ENCODE results near the gene LRRC56.
"Not testable (repeated sequence)": the region's sequence is repeated elsewhere in the genome, so short reads cannot be mapped to it uniquely, and the experiment has no call there.

The LRRC56 gene

GRCh38 chr11:573146-573759 is 35.9 kb downstream of the LRRC56 start:
- no peak for DNase-seq (ENCODE audit: extremely low read depth in 1 of 2, low read depth in 1 of 2)

- DNase-seq (ENCODE audit: extremely low read depth in 1 of 2, low read depth in 1 of 2), result not testable (repeated sequence)
These were observed 36.8 kb downstream of the LRRC56 start for GRCh38 chr11:574031-574570.

GRCh38 chr11:574632-575312 is 37.4 kb downstream of the LRRC56 start:
- DNase-seq (ENCODE audit: extremely low read depth in 1 of 2, low read depth in 1 of 2), result no peak

DNA sequence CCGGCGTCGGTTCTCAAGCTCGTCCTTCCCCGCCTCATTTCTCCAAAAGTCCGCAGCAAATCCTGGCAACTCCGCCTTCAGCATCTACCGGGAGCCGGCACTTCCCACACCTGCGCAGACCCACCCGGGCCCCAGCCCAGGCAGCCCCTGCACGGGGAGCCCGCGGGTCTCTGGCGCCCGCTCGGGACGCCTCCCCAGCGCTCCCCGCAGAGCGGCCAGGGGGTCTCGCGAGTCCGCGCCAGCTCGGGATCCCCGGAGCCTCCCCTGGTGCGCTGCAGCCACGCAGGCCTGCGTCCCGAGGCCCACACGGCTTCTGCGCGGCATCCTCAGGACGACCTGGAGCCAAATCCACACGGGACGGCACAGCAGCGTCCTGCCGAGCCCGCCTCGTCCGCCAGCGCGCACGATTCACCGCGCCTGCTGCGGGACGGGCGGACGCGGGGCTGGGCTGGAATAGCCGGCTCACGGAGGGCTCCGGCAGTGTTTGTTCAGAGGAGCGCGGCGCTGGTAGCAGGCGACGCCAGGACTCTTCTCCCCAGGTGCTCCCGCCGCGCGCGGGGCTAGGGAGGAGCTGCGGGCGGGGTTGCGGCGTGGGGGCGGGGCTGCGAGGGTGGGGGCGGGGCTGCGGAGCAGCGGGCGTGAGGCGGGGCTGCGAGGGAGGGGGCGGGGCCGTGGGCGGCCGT is 38.1 kb downstream of the LRRC56 start:
- DNase-seq (ENCODE audit: extremely low read depth in 1 of 2, low read depth in 1 of 2), result no peak

- peak; percentile 85 to 92 for DNase-seq (ENCODE audit: extremely low read depth in 1 of 2, low read depth in 1 of 2)
These were observed 38.9 kb downstream of the LRRC56 start, which contains the start of gene PHRF1 for GRCh38 chr11:575996-576768. Gene PHRF1, plus strand, starts transcription at chr11:576470. Its CDS starts 5,043 bp downstream, at chr11:581513.

- no peak for DNase-seq (ENCODE audit: extremely low read depth in 1 of 2, low read depth in 1 of 2)
These were observed 39.7 kb downstream of the LRRC56 start for GRCh38 chr11:576811-577610.

DNA sequence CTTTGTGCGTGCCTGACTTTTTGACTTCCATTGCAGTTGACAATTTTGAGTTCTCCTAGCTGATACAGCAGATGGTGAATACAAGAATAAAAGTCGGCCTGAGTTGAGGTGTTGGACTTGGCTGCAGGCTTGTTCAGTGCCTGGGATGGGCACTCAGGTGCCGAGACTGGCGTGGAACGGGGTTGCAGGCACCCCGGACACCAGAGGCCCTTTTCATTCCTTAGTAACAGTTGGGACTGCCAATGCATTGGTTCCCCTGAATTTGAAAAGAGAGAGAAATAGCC is 40.2 kb downstream of the LRRC56 start:
- no peak for DNase-seq (ENCODE audit: extremely low read depth in 1 of 2, low read depth in 1 of 2)

- no peak for DNase-seq (ENCODE audit: extremely low read depth in 1 of 2, low read depth in 1 of 2)
These were observed 41.1 kb downstream of the LRRC56 start for GRCh38 chr11:578276-579035.

GRCh38 chr11:579830-580601 is 42.7 kb downstream of the LRRC56 start:
- no peak for DNase-seq (ENCODE audit: extremely low read depth in 1 of 2, low read depth in 1 of 2)

DNA sequence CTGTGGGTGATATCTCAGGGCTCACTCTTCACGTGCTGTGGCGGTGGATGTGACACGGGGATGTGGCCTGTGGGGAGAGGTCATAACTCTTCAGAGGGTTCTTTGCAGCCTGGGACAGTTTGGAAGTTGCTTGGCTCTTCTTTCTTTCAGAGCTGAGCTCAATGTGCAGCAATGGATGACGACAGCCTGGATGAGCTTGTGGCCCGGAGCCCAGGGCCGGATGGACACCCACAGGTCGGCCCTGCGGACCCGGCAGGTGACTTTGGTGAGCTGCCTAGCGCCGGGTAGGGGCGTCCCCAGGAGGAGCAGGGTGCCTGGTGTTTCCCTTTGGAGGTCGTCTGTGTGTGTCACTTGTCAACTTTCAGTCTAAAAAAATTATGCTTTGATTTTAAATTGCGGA is 44.0 kb downstream of the LRRC56 start:
- DNase-seq (ENCODE audit: extremely low read depth in 1 of 2, low read depth in 1 of 2), result no peak

DNA sequence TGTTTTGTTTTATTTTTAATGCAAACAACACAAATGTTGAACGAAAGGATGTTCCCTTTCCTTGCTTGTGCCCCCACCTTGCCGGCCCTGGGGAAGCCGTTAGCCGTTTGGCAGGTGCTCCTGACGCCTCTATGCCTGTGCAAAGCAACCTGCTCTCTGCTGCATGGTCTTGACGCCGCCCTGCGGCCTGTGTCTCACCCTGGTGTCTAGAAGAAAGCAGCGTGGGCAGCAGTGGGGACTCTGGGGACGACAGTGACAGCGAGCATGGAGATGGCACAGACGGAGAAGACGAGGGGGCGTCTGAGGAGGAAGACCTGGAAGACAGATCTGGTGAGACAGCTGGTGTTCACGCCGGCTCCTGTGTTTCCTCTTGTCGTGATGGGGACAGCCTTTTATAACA is 44.4 kb downstream of the LRRC56 start:
- DNase-seq (ENCODE audit: extremely low read depth in 1 of 2, low read depth in 1 of 2), result no peak

GRCh38 chr11:584287-584686 is 47.0 kb downstream of the LRRC56 start:
- DNase-seq (ENCODE audit: extremely low read depth in 1 of 2, low read depth in 1 of 2), result no peak

DNA sequence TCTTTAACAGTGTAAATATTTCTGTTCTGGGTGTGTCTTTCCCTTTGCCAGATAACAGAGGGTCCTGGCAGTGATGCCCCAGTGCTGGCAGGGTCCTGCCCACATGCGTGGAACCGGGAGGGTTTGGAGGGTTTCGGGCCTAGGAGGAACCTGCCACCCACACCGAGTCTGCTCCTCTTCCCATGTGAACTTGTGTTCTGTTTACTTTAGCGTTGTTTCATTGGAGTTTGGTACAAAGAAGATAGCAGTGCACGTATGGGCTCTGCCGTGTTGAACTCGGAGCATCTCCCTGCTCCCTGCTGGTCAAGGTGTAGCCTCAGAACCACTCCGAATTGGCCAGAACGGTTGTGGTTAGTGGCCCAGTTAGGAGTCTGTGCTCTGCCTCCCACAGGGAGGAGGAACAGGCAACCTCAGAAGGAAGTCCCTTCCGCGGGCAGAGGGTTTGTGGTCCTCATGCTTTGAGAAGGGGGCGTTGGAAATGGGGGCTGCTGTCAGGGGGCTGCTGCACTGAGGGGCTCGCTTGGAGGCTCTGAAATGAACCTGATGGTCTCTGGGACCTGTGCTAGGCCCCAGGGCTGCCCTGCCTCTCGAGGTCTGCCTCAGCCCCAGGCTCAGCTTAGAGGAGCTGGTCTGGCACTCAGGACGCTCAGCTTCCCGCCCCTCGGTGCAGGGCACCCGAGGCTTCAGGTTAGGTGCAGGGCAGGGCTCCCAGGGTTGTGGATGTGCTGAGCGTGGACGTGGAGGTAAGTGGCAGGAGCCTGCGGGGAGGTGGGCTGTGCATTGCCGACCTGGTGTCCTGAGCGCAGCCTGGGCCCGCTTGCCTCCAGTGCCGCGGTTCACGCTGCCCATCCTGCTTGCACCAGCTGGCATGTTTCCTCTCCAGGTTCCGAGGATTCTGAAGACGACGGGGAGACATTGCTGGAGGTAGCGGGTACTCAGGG is 49.3 kb downstream of the LRRC56 start:
- no peak for DNase-seq (ENCODE audit: extremely low read depth in 1 of 2, low read depth in 1 of 2)

GRCh38 chr11:587546-587945 is 50.2 kb downstream of the LRRC56 start:
- DNase-seq (ENCODE audit: extremely low read depth in 1 of 2, low read depth in 1 of 2), result no peak

DNA sequence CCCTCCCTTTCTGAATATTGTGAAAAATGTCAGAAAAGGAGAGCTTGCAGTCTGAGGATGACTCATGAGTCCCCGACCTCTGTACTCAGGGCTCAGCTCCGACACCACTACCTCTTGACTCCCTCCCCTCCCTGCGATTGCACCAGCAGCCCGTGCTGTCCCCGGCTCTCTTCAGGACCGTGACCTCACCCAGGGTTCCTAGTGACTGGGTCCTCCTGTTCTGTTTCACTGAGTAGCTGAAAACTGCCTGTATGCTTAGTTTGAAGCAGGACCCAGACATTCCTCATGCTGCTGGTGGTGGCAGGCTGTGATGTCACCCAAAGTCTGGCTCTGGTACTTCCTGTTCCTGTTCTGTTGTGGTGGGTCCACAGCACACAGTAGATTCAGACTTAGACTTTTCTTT is 50.7 kb downstream of the LRRC56 start:
- peak; percentile 37 to 71 for DNase-seq (ENCODE audit: extremely low read depth in 1 of 2, low read depth in 1 of 2)

DNA sequence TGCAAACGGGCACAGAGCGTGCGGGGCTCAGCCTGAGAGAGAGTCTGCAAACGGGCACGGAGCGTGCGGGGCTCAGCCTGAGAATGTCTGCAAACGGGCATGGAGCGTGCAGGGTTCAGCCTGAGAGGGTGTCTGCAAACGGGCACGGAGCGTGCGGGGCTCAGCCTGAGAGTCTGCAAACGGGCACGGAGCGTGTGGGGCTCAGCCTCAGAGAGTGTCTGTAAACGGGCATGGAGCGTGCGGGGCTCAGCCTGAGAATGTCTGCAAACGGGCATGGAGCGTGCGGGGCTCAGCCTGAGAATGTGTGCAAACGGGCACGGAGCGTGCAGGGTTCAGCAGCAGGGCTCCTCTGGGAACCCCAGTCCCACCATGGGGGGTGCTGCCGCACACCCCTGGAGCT is 52.5 kb downstream of the LRRC56 start:
- no peak for DNase-seq (ENCODE audit: extremely low read depth in 1 of 2, low read depth in 1 of 2)

- no peak for DNase-seq (ENCODE audit: extremely low read depth in 1 of 2, low read depth in 1 of 2)
These were observed 53.7 kb downstream of the LRRC56 start for GRCh38 chr11:590997-591396.

GRCh38 chr11:592501-592900 is 55.2 kb downstream of the LRRC56 start:
- no peak for DNase-seq (ENCODE audit: extremely low read depth in 1 of 2, low read depth in 1 of 2)
